HepG2 (cell line): ENCODE measurements around the gene LYPD3. TPM values are rescaled to one million over a fixed set of nuclear protein-coding genes. Genes with fewer than 3 reads are reported as not detected.

Source experiments
- ATAC-seq: fragments of 200-7000 bp; cut with Tn5 transposase; 3 replicates; pipeline ENCODE4 v1.9.1; 2020; ENCODE audit warnings: mild to moderate bottlenecking, moderate library complexity
- BruUV-seq: library from RNA; stranded (reverse); fragments of 400-500 nt; replicated peaks from 2 replicates; lab custom pipeline; 2021; lab: Mats Ljungman, UMichigan
- CTCF ChIA-PET: fragments of 300-600 bp; formaldehyde crosslinking; extraction: SDS; loops from one replicate; lab custom pipeline; 2021; ENCODE audit warnings: low total read pairs, inconsistent platforms, low intra/inter-chr PET ratio; lab: Yijun Ruan, JAX
- POLR2A ChIA-PET: fragments of 350-600 bp; sonication (Branson Sonifier 250); formaldehyde crosslinking; loops from one replicate; lab custom pipeline; 2020; ENCODE audit warnings: antibody characterized with exemption, inconsistent platforms; lab: Yijun Ruan, JAX
- DNase-seq: peaks from one replicate; pipeline ENCODE4 v3.0.0-alpha.2; 2015; ENCODE audit warnings: low spot score
- FAIRE-seq: peaks from 3 replicates; lab custom pipeline; 2011; peaks lifted over from hg19 to GRCh38; lab: Jason Lieb, UNC
- H2AFZ ChIP-seq: one replicate; pipeline ENCODE4 v1.6.1; 2011; ENCODE audit warnings: low read length, inconsistent platforms
- H3K27ac ChIP-seq: fragments of 300-600 bp; 3 replicates; pipeline ENCODE4 v1.8.0; 2011; ENCODE audit warnings: mixed run types, mild to moderate bottlenecking, mixed read lengths, low read length, inconsistent platforms; ENCODE audit not compliant: insufficient read depth; ENCODE audit errors: extremely low read length
- H3K27me3 ChIP-seq, 2 experiments: fragments of 200-600 bp in 1 of 2; 2 replicates in 1 of 2; 3 replicates in 1 of 2; pipeline versions ENCODE4 v1.6.0 to v1.8.0; 2011; ENCODE audit warnings: low read length in 2 of 2, mild to moderate bottlenecking in 2 of 2, moderate library complexity in 2 of 2, inconsistent platforms in 1 of 2; ENCODE audit not compliant: insufficient read depth in 2 of 2, control insufficient read depth in 1 of 2
- H3K36me3 ChIP-seq, 2 experiments: fragments of 200-600 bp in 1 of 2; replicated peaks in 1 of 2; 2 replicates in 1 of 2; 3 replicates in 1 of 2; pipeline versions ENCODE4 v1.5.1 to v1.8.0; 2011; ENCODE audit warnings: low read length in 2 of 2, inconsistent platforms in 1 of 2; ENCODE audit not compliant: insufficient read depth in 2 of 2, control insufficient read depth in 1 of 2
- H3K4me1 ChIP-seq: 2 replicates; pipeline ENCODE4 v1.5.1; 2012; ENCODE audit warnings: low read length, inconsistent platforms; ENCODE audit not compliant: insufficient read depth
- H3K4me2 ChIP-seq: 2 replicates; pipeline ENCODE4 v1.6.0; 2011; ENCODE audit warnings: low read depth, low read length, inconsistent platforms
- H3K4me3 ChIP-seq, 3 experiments: fragments of 200-600 bp in 1 of 3; sonication (generic), shearing (Covaris generic) in 1 of 3; replicated peaks in 1 of 3; 2 replicates each; pipeline ENCODE4 v1.5.1; 2011 to 2016; ENCODE audit warnings: low read length in 3 of 3, inconsistent platforms in 2 of 3, low read depth in 2 of 3, mild to moderate bottlenecking in 2 of 3, control low read depth in 1 of 3, mixed read lengths in 1 of 3; ENCODE audit not compliant: insufficient read depth in 1 of 3
- H3K79me2 ChIP-seq: one replicate; pipeline ENCODE4 v1.6.1; 2011; ENCODE audit warnings: low read length, inconsistent platforms; ENCODE audit not compliant: insufficient read depth
- H3K9ac ChIP-seq: 2 replicates; pipeline ENCODE4 v1.6.0; 2011; ENCODE audit warnings: mild to moderate bottlenecking, low read depth, low read length, inconsistent platforms; ENCODE audit not compliant: insufficient read depth
- H3K9me3 ChIP-seq: 2 replicates; pipeline ENCODE4 v1.5.1; 2012; ENCODE audit warnings: mild to moderate bottlenecking, low read length
- H4K20me1 ChIP-seq: 2 replicates; pipeline ENCODE4 v1.6.0; 2011; ENCODE audit warnings: inconsistent platforms, mild to moderate bottlenecking, low read length, moderate library complexity; ENCODE audit not compliant: insufficient read depth
- JUNB ChIP-seq: sonication (generic); formaldehyde crosslinking; IDR thresholded peaks from 2 replicates; pipeline ENCODE4 v1.8.0; 2022; ENCODE audit warnings: missing genetic modification reagents, mild to moderate bottlenecking, borderline replicate concordance
- MTF2 ChIP-seq: sonication (generic); formaldehyde crosslinking; IDR thresholded peaks from 2 replicates; pipeline ENCODE4 v1.5.0; 2020; ENCODE audit warnings: missing genetic modification reagents, borderline replicate concordance
- MYNN ChIP-seq: sonication (generic); formaldehyde crosslinking; IDR thresholded peaks from 2 replicates; pipeline ENCODE4 v1.4.0; 2020; ENCODE audit warnings: mild to moderate bottlenecking, low read depth, missing genetic modification reagents
- NONO ChIP-seq, 2 experiments: fragments of 450-650 bp in 1 of 2; sonication (generic) in 1 of 2; formaldehyde crosslinking in 1 of 2; IDR thresholded peaks in 1 of 2; conservative IDR thresholded peaks in 1 of 2; 2 replicates each; pipeline versions ENCODE4 v1.6.1 to v1.8.0; 2017 to 2022; ENCODE audit warnings: mild to moderate bottlenecking in 1 of 2, missing genetic modification reagents in 1 of 2, moderate library complexity in 1 of 2
- SIX4 ChIP-seq: sonication (generic); formaldehyde crosslinking; IDR thresholded peaks from 2 replicates; pipeline ENCODE4 v1.4.0; 2020; ENCODE audit warnings: missing genetic modification reagents
- SMYD3 ChIP-seq: sonication (generic); formaldehyde crosslinking; IDR thresholded peaks from 2 replicates; pipeline ENCODE4 v1.8.1; 2023; ENCODE audit warnings: mild to moderate bottlenecking, missing genetic modification reagents
- SOX5 ChIP-seq: IDR thresholded peaks from 2 replicates; pipeline ENCODE4 v1.6.1; 2016; ENCODE audit warnings: borderline replicate concordance
- TARDBP ChIP-seq: sonication (generic); formaldehyde crosslinking; IDR thresholded peaks from 2 replicates; pipeline ENCODE4 v1.8.0; 2022; ENCODE audit warnings: mild to moderate bottlenecking, missing genetic modification reagents
- ZNF136 ChIP-seq: sonication (generic); formaldehyde crosslinking; IDR thresholded peaks from 2 replicates; pipeline ENCODE4 v1.8.1; 2022; ENCODE audit warnings: low read depth, mild to moderate bottlenecking, moderate library complexity, missing genetic modification reagents
- ZNF20 ChIP-seq: sonication (generic); formaldehyde crosslinking; IDR thresholded peaks from 2 replicates; pipeline ENCODE4 v1.4.0; 2020; ENCODE audit warnings: mild to moderate bottlenecking, moderate library complexity, missing genetic modification reagents
- ZNF235 ChIP-seq: sonication (generic); formaldehyde crosslinking; IDR thresholded peaks from 2 replicates; pipeline ENCODE4 v1.8.1; 2023; ENCODE audit warnings: mild to moderate bottlenecking, missing genetic modification reagents, borderline replicate concordance
- ZNF496 ChIP-seq: sonication (generic); formaldehyde crosslinking; IDR thresholded peaks from 2 replicates; pipeline ENCODE4 v1.8.1; 2023; ENCODE audit warnings: mild to moderate bottlenecking, moderate library complexity, missing genetic modification reagents; ENCODE audit not compliant: insufficient replicate concordance
- ZNF549 ChIP-seq: sonication (generic); formaldehyde crosslinking; IDR thresholded peaks from 2 replicates; pipeline ENCODE4 v1.5.0; 2020; ENCODE audit warnings: missing genetic modification reagents
- ZNF850 ChIP-seq: sonication (generic); formaldehyde crosslinking; conservative IDR thresholded peaks from 2 replicates; pipeline ENCODE4 v1.9.0; 2021; ENCODE audit warnings: mild to moderate bottlenecking, missing genetic modification reagents
- ZSCAN22 ChIP-seq: sonication (generic); formaldehyde crosslinking; IDR thresholded peaks from 2 replicates; pipeline ENCODE4 v1.4.0; 2020; ENCODE audit warnings: mild to moderate bottlenecking, missing genetic modification reagents
- WGBS: methylation state at CpG from one replicate; pipeline ENCODE4 v1.1.6; 2017; ENCODE audit warnings: low lambda C conversion rate; 5-methylcytosine and 5-hydroxymethylcytosine counted together
- in situ Hi-C: cut with HindIII; loops from 2 replicates; pipeline ENCODE4 v1.10.0; 2017; ENCODE audit warnings: low pct_unique_long_range_greater_than_20kb; ENCODE audit not compliant: extremely low pct_ligation_motif_present
- intact Hi-C: fragments of 100-400 bp; cut with micrococcal nuclease; formaldehyde crosslinking; loops from one replicate; pipeline ENCODE4 v1.10.0; 2022; ENCODE audit not compliant: unreplicated experiment
- polyA plus RNA-seq, 8 experiments: library from polyadenylated mRNA; depleted of rRNA in 3 of 8; stranded (reverse) in 7 of 8; unstranded in 1 of 8; fragments of >200 nt; fragmentation: Illumina TruSeq in 4 of 8; extraction: Trizol in 4 of 8; gene quantifications; 2 replicates each; pipeline versions ENCODE4 v1.2.1 to v1.2.3, GENCODE V29; 2011 to 2016; ENCODE audit warnings: low read depth in 4 of 8, missing spikeins in 1 of 8, mixed read lengths in 1 of 8; ENCODE audit not compliant: insufficient read depth in 1 of 8
- total RNA-seq, 5 experiments: library from RNA; depleted of rRNA; stranded (reverse); fragments of >200 nt; fragmentation: Illumina TruSeq; extraction: Trizol; gene quantifications; 2 replicates each; pipeline ENCODE4 v1.2.3, GENCODE V29; 2016; ENCODE audit warnings: low read depth in 1 of 5
- TF ChIP-seq, protein P1 (sequence below): sonication (generic); formaldehyde crosslinking; IDR thresholded peaks from 2 replicates; pipeline ENCODE4 v1.5.1; 2020; ENCODE audit warnings: mild to moderate bottlenecking, missing genetic modification reagents, moderate library complexity
- TF ChIP-seq, protein P2 (sequence below): sonication (generic); formaldehyde crosslinking; IDR thresholded peaks from 2 replicates; pipeline ENCODE4 v1.9.0; 2021; ENCODE audit warnings: missing genetic modification reagents, borderline replicate concordance
- TF ChIP-seq, protein P3 (sequence below): sonication (generic); formaldehyde crosslinking; IDR thresholded peaks from 2 replicates; pipeline ENCODE4 v1.5.0; 2020; ENCODE audit warnings: mild to moderate bottlenecking, missing genetic modification reagents
- TF ChIP-seq, protein P4 (sequence below): IDR thresholded peaks from 2 replicates; pipeline ENCODE4 v1.6.1; 2018; ENCODE audit warnings: missing genetic modification reagents, mild to moderate bottlenecking, missing compliant biosample characterization

Gene LYPD3
- total and polyA plus RNA-seq, 2 of the 13 experiments (the other 11 are each of a cell fraction or from before 2014, with no cell fraction given) = 0.51 to 1.5 TPM

DNA sequence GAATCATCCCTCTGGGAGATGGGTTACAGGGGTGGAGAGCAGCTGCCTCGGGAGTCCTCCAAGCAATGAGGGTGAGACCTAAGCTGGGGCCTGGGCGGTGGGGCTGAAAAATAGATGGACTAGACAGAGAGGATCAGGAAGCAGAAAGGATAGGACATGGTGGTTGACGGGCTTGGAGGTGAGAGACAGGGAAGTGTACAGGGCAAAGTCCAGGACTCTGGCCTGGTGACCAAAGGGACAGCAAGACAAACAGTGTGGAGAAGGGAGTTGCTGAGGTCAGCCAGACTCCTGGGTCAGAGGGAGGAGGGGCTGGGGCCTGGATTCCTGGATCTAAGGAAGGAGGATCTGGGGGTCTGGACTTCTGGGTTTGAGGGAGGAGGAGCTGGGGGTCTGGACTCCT lies 33.6 kb upstream of the LYPD3 start:
- Histone ChIP-seq H3K4me1 (peaks cover 42% of the 10 kb centered on the region), H2AFZ (no peak overlapping the region), H4K20me1 (no peaks in the 10 kb centered on the region), H3K27me3 (no peaks in the 10 kb centered on the region; a peak in 1 of 5 replicates), H3K9me3 (no peaks in the 10 kb centered on the region), H3K79me2 (peaks cover 11% of the 10 kb centered on the region), H3K27ac (peak overlapping the region; percentile 71), H3K4me2 (peak overlapping the region; percentile 61), H3K9ac (peak overlapping the region; percentile 37), H3K4me3 (peak overlapping the region in 1 of 3 experiments; percentile 45; a peak in 1 of 6 replicates), H3K36me3 (peaks cover 9 to 17% of the 10 kb centered on the region in 2 experiments; a peak in 3 of 5 replicates)
- WGBS = 16% methylated on average over 3 of the region's 3 CpGs
- intact Hi-C loops = no loop called here
- ATAC-seq (peak; percentile 75), FAIRE-seq (peak; percentile 94), DNase-seq (peak; percentile 81)
- ChIA-PET CTCF (interaction anchor here (0.6 kb wide), 1 partner anchor 53 kb away, joined by 3 read pairs; no protein-coding TSS in a partner anchor), POLR2A (interaction anchor here (0.6 to 1.6 kb wide), 6 partner anchors 9 to 169 kb away, joined by 3 to 7 read pairs (median 4); no protein-coding TSS in a partner anchor)
- in situ Hi-C loops = no loop called here
- no TSS peak for BruUV-seq
- TF ChIP-seq TARDBP (CRISPR knock-in tag) (0 out of 2 replicates have a peak, but pooled peaks have one; percentile 54), NONO (IDR thresholded peaks at IDR 0.05) (no peak), NONO (CRISPR knock-in tag; conservative IDR thresholded peaks at IDR 0.05) (no peak; the same call in 1 of the 2 replicates), ZNF235 (CRISPR knock-in tag) (no peak), JUNB (CRISPR knock-in tag) (no peak), ZNF496 (no peak), MTF2 (no peak), ZSCAN22 (CRISPR knock-in tag) (peak; percentile 92), ZNF20 (CRISPR knock-in tag) (no peak), ZNF850 (CRISPR knock-in tag) (no peak), SOX5 (peak; percentile 55; the same call in 1 of the 2 replicates), MYNN (CRISPR knock-in tag) (no peak), ZNF136 (CRISPR knock-in tag) (no peak), SIX4 (CRISPR knock-in tag) (no peak), SMYD3 (CRISPR knock-in tag) (no peak), ZNF549 (CRISPR knock-in tag) (no peak)
- TF ChIP-seq, protein P1, sequence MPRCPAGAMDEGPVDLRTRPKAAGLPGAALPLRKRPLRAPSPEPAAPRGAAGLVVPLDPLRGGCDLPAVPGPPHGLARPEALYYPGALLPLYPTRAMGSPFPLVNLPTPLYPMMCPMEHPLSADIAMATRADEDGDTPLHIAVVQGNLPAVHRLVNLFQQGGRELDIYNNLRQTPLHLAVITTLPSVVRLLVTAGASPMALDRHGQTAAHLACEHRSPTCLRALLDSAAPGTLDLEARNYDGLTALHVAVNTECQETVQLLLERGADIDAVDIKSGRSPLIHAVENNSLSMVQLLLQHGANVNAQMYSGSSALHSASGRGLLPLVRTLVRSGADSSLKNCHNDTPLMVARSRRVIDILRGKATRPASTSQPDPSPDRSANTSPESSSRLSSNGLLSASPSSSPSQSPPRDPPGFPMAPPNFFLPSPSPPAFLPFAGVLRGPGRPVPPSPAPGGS (CRISPR knock-in tag) = 0 out of 2 replicates have a peak, but pooled peaks have one; percentile 27
- TF ChIP-seq, protein P2, sequence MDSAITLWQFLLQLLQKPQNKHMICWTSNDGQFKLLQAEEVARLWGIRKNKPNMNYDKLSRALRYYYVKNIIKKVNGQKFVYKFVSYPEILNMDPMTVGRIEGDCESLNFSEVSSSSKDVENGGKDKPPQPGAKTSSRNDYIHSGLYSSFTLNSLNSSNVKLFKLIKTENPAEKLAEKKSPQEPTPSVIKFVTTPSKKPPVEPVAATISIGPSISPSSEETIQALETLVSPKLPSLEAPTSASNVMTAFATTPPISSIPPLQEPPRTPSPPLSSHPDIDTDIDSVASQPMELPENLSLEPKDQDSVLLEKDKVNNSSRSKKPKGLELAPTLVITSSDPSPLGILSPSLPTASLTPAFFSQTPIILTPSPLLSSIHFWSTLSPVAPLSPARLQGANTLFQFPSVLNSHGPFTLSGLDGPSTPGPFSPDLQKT = no peak
- TF ChIP-seq, protein P3, sequence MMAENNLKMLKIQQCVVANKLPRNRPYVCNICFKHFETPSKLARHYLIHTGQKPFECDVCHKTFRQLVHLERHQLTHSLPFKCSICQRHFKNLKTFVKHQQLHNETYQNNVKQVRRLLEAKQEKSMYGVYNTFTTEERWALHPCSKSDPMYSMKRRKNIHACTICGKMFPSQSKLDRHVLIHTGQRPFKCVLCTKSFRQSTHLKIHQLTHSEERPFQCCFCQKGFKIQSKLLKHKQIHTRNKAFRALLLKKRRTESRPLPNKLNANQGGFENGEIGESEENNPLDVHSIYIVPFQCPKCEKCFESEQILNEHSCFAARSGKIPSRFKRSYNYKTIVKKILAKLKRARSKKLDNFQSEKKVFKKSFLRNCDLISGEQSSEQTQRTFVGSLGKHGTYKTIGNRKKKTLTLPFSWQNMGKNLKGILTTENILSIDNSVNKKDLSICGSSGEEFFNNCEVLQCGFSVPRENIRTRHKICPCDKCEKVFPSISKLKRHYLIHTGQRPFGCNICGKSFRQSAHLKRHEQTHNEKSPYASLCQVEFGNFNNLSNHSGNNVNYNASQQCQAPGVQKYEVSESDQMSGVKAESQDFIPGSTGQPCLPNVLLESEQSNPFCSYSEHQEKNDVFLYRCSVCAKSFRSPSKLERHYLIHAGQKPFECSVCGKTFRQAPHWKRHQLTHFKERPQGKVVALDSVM (CRISPR knock-in tag) = no peak
- TF ChIP-seq, protein P4, sequence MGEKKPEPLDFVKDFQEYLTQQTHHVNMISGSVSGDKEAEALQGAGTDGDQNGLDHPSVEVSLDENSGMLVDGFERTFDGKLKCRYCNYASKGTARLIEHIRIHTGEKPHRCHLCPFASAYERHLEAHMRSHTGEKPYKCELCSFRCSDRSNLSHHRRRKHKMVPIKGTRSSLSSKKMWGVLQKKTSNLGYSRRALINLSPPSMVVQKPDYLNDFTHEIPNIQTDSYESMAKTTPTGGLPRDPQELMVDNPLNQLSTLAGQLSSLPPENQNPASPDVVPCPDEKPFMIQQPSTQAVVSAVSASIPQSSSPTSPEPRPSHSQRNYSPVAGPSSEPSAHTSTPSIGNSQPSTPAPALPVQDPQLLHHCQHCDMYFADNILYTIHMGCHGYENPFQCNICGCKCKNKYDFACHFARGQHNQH (CRISPR knock-in tag) = peak; percentile 68
